ENCODE results near the gene TAF8.

The TAF8 gene

DNA sequence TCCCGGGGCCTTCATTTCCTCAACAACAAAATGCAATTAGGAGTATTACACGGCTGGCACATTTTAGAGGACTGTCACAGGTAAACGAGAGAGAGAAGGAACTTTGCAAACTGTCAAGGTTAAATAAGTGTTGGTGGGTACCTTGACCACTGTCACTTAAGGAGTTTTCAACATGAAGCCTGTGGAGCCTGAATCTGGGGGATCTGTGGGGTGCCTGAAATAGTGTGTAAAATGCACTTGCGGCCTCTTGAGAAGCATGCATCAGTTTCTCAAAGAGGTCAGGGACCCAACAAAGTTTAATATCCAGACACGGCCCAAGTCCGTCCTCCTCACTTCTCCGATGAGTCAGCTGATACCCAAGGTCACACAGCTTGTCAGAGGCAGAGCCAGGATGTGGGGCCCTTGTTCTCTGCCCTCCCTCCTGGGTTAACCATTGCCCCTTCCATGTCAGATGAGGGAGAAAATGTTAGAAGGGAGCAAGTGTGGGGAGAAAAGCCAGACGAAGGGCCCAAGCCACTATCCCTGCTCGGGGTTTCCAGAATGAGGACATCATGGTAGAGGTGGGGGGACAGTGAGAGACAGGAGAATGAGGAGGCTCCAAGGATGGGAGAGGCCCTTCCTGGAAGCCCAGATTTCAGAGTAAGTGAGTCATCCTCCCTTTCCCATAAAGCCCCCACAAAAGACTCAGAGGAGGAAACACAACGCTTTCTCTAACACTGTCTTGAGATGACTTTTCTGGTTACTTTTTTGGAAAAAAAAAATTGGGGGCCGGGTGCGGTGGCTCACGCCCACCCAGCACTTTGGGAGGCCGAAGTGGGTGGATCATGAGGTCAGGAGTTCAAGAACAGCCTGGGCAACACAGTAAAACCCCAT is 49.9 kb downstream of the TAF8 start:
- no peak for DNase-seq

DNA sequence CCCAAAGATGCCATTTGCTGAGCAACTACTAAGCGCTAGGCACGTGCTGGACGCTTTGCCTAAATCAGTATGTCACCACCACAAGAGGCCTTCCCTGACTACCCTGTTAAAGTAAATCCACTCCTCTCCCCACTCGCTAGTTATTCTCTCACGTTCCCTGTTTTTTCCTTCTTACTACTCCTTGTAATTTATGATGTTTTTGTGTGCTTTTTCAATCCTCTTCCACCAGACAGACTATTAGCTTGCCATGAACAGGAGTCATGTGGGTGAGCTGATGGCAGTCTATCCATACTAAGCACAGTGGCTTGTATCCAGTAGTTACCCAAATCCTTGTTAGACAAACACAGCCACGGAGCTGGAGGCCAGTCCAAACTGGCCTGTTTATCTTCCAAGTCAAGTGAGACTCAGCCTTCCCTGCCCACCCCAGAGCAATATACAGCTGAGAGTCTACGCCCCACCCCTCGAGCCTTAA is 50.9 kb downstream of the TAF8 start:
- no peak for DNase-seq

DNA sequence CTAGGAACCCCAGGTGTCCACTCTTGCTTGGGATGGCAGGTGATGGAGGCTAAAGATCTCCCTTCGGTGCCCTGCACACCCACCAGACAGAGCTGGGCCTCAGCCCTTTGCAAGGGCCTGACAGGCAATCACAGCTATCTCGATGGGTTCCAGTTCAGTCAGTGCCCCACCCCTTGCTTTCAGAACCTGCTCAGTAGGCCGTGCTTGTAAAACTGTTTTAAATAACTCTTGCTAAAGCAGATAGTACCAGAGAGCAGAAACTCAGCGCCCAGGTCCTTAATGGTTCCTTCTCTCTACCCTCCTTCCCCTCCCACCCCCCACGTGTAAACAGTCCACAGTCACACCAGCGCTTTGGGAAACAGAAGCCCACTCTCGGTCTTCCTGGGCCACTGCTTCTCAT is 52.9 kb downstream of the TAF8 start:
- no peak for DNase-seq

DNA sequence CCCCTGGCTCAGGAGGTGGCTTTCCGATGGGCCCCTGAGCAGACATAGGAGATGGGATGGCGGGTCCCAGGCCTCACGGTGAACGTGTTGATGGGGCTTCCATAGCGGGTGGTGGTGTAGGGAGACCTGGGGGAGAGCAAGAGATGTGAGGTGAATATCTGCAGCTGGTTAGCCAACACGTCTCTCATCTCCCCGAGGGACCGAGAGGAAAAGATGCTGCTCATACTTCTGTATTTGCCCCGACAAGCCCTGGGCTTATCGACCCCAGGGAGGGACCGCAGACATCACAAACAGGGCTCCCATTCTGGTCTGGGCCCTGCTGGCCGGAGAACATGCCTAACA is 53.4 kb downstream of the TAF8 start:
- no peak for DNase-seq

DNA sequence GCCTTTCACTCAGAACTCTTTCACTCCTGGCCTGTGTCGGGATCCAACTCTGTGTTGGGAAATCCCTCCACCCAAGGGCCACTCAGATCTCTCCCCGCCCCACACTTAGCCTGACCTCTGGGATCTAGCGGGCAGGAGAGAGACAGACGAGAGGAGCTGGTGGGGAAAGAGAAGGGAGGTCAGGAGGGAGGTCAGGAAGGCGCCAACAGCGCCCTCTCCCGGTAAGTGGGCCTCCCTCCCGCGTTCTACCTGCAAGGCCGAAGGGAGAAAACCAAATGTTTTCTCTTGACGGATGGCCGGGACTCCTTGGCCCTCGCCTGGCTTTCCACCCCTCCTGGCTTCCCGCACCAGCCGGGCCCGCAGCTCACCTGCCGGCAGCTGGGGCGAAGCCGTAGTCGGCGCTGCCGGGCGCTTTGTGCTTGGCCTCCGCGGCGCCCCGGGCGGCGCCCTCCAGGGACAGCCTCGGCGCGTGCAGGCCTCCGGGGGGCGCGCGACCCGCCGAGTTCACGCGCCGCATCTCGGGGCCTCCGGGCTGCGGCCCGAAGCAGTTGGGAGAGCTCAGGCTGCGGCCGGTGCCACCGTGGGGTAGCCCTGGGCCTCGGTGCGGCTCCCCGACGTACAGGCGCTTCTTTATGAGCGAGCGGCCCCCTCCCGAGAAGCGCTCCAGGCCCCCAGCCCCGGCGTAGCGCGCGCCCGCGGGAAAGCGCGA is 53.9 kb downstream of the TAF8 start:
- peak; percentile 63 to 67 for DNase-seq

DNA sequence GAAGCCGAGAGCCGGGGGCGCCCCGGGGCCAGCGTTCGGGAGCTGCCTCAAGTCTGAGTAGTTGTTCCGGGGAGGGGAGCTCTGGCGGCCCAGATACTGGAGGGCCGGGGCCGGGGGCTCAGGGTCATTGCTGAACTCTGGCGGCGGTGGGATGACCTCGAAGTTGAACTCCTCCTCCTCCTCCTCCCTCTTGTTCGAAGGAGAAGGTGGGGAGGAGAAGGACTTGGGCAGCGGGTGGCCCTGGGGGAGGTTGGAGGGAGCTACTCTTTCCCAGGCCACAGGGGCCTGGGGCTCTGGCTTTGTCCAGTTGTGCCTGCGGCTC is 54.4 kb downstream of the TAF8 start:
- DNase-seq: peak in 1 of 2 donors; percentile 23

DNA sequence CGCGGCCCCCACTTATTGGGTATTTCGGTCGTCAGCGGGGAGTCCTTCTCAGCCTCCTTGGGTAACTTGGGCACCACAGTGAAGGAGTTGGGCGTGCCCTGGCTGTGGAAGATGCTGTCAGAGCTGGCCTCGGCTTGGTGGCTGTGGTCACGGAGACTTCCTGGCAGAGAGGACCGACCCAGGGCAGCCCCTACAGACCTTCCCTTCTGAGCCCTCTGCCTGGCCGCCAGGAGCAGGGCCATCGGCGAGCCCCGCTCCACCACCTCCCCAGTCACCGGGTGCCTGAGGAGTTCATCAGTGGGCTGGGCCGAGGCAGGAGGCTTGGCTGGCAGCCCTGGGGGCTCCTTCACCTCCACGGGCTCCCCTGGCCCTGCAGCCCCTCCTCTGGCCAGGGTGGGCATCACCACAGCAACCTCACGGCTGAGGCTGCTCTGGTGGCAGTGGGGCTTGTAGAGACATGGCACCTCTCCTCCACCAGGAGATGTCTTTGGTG is 54.9 kb downstream of the TAF8 start:
- no peak for DNase-seq

DNA sequence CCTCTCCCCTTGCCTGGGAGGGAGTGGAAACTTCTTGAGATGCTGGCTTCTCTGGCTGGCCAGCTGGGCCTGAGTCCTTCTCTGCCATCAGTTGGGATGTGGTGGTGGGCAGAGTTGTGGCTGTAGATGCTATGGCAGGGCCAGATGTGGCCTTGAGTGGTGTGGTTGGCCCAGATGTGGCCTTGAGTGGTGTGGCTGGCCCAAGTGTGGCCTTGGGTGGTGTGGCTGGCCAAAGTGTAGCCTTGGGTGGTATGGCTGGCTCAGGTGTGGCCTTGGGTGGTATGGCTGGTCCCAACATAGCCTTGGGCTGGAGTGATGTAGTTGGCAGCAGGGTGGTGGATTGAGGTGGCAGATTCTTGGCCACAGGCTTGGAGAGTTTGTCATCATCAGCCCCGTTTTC is 55.4 kb downstream of the TAF8 start:
- DNase-seq: no peak

DNA sequence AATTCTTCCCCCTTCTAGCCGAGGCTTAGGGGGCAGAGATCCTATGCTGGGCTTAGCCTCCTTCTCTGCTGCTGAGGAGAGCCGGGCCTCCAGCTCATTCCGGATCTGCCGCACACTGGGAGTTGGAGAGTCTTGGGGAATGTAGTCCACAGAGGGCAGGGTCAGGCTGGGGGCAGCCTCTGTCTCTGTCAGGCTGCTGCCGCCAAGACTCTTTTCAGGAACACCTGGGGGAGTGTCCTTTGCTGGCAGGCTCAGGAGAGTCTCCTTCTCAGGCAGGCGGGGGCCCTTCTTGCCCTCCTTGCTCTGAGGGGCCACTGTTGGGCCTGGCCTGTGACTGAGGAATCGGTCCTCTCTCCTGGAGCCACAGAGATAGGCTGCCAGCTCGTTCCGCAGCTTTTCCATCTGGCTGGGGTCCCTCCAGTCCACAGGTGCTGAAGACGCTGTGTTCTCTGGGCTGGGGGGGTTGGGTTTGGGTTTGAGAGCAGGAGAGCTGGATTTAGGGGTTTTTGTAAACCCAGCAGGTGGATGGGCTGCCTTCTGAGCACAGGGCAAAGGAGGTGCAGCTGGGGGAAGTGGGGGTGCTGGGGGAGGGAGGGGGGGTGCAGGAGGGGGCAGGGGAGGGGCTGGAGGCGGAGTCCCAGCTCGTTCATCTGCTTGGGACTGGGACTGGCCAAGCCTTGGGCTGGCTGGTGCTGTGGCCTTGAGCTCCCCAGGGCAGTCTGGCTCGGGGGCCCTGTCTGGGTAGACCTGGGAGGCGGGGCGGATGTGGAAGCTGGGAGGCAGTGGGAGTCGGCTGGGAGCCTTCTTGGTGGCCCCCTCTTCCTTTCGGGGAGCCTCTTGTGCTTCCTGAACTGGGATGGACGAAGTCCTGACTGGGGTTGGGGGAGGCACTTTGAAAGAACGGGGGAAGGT is 56.0 kb downstream of the TAF8 start:
- no peak for DNase-seq

DNA sequence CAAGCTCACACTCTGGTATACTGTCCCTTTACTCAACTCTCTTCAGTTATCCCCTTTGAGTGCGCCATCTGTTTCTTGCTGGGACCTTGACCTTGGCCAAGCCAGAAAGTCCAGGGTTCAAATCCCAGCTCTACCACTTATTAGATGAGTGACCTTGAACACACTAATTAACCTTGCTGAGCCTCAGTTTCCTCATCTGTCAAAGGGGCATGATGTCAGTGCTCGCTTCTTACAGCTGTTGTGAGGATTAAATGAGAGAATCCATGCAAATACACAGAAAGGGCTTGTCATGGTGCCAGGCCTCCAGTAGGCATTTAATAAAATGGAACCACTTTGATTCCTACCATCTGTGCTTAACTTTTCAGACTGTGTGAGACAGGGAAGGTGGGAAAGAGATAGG is 57.7 kb downstream of the TAF8 start:
- DNase-seq: no peak

DNA sequence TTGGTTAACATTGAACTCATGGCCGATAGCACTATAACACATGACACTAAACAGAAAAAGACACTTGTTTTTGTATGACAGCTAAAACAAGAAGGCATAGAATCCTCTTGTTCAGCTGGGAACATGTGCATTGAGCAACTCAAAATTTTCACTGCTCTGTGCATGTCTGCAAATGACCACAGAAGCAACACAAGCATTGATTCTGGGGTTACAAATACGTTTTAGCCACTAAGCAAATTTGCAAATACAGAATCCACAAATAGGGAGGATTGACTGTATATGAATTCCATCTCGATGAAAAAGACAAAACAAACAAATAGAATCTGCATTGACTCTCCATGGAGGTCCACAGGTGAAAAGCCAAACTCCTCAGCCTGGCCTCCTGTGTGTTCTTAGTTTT is 60.4 kb downstream of the TAF8 start:
- no peak for DNase-seq

DNA sequence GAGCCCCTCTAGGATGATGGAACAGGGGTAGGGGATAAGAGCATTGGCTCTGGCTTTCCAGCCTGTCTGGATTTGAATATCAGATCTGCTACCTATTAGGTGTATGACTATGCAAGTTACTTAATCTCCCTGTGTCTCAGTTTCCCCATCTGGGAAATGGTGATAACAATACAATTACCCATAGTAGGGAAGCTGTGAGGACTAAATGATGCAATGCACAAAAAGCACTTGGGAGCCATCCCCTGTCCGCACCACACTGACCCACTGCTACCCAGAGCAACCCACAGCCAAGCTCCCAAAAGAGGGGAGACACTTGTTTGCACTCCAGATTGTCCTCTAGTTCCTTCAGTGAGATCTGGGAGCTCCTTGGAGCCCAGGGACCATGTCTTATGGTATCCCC is 62.0 kb downstream of the TAF8 start:
- no peak for DNase-seq

DNA sequence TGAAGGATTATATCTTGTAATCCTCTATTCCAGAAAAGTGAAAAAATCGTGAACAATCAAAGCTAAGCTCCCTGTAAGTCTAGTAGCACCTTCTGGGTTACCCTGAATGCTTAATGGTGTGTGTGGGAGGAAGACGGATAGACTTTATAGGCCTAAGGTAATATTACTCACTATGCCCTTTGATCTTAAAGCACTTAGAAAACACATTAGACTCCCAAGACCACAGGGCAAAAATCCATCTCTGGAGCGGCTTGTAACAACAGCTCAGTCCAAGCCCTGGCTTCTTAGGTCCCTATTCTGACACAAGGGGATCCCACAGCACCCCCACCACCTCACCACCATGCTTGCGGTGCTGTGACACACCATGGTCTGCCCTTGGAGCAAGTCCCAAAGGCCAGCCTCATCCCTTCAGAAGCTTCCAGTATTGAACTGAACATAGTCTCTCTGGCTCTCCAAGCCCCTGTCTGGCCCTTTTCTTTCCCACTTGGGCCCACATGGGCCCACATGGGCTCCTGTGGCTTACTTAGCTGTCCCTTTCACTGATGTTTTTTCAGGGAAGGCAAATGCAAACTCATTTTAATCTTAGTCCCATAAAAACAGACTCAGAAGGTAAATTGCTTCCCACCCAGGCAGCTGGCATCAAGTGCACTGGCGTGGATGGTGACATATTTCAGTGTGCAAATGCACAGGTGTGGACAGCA is 63.8 kb downstream of the TAF8 start:
- DNase-seq: no peak

DNA sequence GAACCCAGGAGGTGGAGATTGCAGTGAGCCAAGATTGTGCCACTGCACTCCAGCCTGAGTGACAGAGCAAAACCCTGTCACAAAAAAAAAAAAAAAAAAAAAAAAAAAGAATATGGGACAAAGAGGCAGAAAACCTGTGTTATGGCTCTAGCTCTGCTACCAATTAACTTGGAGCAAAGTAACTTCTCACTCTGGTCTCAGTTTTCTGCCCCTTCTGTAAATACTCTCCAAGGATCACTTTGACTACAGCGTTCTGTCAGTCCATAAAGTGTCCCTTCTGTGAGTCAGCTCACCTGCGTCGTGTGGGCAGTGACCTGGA is 67.5 kb downstream of the TAF8 start:
- no peak for DNase-seq

DNA sequence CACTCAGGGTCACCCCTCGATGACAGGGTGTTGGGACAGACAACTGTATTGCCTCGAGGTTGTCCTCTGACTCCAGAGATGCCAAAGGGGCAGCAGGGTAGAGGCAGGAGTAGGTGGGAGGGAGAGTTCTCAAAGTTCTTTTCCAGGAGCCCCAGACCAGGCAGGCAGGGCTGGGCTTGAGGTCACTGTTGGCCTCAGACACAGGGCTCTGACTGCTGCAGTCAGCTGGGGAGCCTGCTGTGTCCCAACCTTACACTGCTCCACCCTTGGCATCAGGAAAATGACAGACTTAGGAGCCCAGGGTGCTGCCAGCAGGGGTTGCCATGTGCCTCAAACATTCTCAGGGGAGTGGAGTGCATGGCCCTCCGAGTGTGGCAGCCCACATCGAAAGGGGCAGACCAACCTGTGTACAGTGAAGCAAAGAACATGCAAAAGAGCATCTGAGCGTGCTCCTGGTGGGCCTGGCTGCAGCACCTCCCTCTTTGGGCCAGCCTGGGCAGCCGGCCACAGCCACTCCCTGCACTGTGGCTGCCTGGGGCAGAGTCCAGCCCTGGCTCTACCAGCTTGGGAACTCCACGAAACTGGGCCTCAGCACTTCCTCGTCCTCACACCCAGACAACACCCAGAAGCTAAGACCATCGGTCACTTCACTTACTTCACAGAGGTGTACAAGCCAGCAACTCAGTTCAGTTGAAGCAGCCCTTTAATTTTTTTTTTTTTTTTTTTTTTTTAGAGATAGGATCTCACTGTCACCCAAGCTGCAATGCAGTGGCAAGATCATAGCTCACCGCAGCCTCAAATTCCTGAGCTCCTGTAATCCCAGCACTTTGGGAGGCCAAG is 68.1 kb downstream of the TAF8 start:
- DNase-seq: no peak

DNA sequence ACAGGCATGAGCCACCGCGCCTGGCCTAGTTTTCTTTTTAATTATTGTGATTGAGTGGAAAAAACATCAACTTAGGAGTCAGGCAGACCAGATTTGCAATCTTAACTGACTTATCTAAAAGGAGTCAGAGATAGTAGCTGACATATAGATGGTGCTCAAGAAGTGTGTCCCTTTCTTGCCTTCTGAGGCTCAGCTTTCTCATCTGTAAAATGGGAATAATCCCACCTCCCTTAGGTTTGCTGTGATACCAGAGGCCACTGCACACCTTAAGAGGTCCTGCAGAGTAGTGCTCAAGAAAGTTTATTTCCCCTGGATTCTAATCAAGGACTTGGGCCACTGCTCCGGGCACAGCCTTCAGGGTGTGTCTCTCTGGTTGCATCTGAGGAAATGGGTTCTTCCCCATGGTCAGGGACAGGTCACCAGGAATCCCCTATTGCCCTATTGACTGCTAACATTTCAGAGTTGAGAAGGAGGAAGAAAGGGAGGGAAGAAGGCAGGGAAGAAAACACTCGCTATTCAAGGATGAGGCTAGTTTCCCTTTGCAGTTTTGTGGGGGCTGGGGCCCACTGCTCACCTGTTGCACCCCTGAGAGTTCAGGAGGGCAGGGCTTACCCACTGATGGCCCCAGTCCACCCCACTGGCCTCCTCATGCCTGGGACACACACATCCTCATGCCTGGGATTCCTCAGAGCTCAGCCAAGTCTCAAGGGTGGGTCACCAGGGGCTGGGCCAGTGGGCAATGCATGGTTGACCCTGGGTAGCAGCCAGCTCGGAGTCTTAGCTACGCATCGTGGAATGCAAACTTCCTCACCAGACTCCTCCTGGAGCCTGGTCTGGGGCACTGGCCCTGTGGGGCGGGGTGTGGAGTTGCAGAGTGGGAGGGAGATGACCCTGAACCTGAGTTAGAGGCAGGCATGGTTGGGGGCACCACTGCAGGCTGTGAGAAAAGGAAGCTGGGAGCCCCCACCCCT is 70.9 kb downstream of the TAF8 start:
- no peak for DNase-seq

DNA sequence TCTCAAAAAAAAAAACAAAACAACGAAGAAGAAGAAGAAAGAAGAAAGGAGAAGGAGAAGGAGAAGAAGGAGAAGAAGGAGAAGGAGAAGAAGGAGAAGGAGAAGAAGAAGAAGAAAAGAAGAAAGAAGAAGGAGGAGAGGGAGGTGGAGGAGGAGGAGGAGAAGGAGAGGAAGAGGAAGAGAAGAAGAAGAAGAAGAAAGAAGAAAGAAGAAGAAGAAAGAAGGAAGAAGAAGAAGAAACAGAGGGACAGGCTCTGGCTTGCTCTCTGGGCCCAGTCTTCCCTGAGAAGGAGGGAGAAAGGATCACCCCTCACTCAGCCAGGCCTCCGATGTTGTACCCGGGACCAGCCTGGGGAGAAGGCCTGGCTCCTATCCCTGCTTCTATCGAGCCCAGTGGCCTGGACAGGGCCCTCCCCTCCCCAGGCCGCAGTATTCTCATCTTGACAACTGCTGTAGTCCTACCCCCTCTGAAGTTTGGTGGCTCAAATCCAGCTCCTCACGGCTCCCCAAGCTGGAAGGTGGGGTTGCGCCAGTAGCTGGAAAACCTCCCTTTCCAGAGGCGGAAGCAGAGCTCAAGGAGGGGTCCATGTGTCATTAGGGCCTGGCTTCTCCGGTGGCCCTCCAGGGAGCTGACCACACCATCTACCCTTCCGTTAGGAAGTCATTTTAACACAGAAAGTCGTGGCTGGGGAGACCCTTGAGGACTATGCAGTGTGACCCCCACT is 73.2 kb downstream of the TAF8 start:
- DNase-seq: no peak

DNA sequence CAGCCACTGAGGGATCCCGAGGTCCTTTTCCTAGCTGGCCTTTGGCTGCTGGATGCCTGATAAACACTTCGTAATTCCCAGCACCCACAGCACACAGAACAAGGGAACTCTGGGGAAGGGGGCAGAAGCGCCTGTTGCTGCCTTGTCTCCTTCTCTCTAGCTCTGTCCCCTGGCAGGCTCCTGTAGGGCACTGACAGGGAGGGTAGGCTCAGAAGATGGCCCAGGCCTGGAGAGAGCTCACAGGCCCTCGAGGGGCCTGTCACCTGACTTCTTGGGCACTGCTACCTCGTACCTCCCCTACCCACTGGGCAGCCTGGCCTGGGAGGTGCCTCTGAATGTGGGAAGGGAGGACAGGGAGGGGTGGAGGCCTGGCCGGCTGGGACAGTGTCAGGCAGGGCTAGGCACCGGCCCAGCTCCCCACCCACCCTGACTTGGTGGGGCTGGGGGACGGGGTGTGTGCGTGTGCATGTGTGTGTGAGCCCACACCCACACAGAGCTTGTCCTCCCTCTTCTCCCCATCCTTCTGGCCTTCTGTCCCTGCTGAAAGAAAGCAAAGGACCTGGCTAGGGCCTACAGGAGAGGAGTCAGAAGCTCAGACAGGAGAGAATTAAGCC is 74.0 kb downstream of the TAF8 start:
- DNase-seq: no peak

DNA sequence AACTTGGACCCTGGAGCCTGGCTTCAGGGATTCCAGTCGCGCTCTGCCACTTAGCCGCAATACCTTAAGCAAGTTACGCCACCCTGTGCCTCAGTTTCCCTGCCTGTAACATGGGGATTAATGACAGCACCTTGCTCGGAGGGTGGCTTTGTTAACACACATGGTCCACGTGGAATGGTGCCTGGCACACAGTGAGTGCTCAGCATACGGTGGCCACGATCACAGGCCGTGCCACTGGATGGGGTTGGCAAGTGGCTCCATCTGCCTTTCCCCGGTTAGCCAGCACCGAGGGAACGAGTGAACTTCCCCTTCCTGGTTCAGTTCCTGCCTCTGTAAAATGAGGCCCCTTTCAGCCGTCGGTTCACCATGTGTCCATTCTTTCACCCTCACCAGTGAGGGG is 74.9 kb downstream of the TAF8 start:
- no peak for DNase-seq

DNA sequence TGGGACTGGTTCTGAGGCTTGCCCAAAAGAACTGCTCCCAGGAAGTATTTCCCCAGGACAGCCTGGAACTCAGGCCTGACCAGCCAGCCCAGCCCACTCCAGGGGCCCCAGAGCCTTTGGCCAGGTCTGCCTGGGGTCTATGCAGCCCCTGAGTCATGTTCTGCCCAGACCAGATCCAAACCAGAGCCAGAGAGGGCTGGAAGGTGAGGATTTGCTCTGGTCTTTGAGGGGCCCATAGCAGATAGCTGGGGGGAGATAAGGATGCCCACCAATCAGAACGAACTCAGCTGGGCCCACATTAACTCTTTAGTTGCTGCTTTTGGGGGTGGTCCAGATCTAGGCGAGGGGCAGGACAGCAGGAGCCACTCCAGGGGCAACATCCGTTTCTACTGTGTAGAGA is 75.3 kb downstream of the TAF8 start:
- DNase-seq: no peak

Measured in activated CD4-positive, alpha-beta T cell treated with anti-CD3 and anti-CD28 coated beads for 4 hours (primary cell).